Measurements from ENCODE around the gene CYS1. TPM values are rescaled to one million over a fixed set of nuclear protein-coding genes. Genes with fewer than 3 reads are reported as not detected.
"Not testable (repeated sequence)": the region's sequence is repeated elsewhere in the genome, so short reads cannot be mapped to it uniquely, and the experiment has no call there.

The CYS1 gene
- total RNA-seq, 3 donors from 2014 or later, result 0.58 to 5.1 (median 0.98) TPM

- Histone ChIP-seq H3K4me1 (ENCODE audit: low read depth) (peaks cover 2% of the 10 kb centered on the region), H3K9me3 (no peaks in the 10 kb centered on the region), H3K4me3 (no peak overlapping the region), H3K36me3 (ENCODE audit: low read depth) (no peaks in the 10 kb centered on the region)
- intact Hi-C loops (cut with DNase I, micrococcal nuclease), result no loop called here
- ATAC-seq (no peak), DNase-seq (peak in 1 of 3 donors; percentile 36)
- no peak for TF ChIP-seq CTCF (IDR thresholded peaks at IDR 0.05)
These were observed 45.2 kb downstream of the CYS1 start for GRCh38 chr2:10035053-10035422.

GRCh38 chr2:10034333-10035052 lies 45.7 kb downstream of the CYS1 start:
- Histone ChIP-seq H3K4me3 (no peak overlapping the region), H3K36me3 (ENCODE audit: low read depth) (no peaks in the 10 kb centered on the region), H3K9me3 (no peaks in the 10 kb centered on the region), H3K4me1 (ENCODE audit: low read depth) (peaks cover 5% of the 10 kb centered on the region)
- intact Hi-C loops (cut with DNase I, micrococcal nuclease), result no loop called here
- ATAC-seq (no peak), DNase-seq (peak in 1 of 3 donors; percentile 8)
- TF ChIP-seq CTCF (IDR thresholded peaks at IDR 0.05), result no peak

- Histone ChIP-seq H3K36me3 (ENCODE audit: low read depth) (no peaks in the 10 kb centered on the region), H3K9me3 (no peaks in the 10 kb centered on the region), H3K4me3 (no peak overlapping the region), H3K4me1 (ENCODE audit: low read depth) (peaks cover 12% of the 10 kb centered on the region)
- DNase-seq, result peak in 1 of 3 donors; percentile 33
- ATAC-seq, result no peak
- TF ChIP-seq CTCF (IDR thresholded peaks at IDR 0.05), result no peak
- intact Hi-C loops (cut with DNase I, micrococcal nuclease), result no loop called here
These were observed 46.8 kb downstream of the CYS1 start for GRCh38 chr2:10033251-10034006.

- peak in 1 of 3 donors; percentile 22 for DNase-seq
- H3K36me3 ChIP-seq (ENCODE audit: low read depth), result no peaks in the 10 kb centered on the region
- no peak overlapping the region for H3K4me3 ChIP-seq
- H3K9me3 ChIP-seq, result no peaks in the 10 kb centered on the region
- peaks cover 12% of the 10 kb centered on the region for H3K4me1 ChIP-seq (ENCODE audit: low read depth)
- no peak for ATAC-seq
- no peak for TF ChIP-seq CTCF (IDR thresholded peaks at IDR 0.05)
- intact Hi-C loops (cut with DNase I, micrococcal nuclease), result no loop called here
These were observed 47.5 kb downstream of the CYS1 start for GRCh38 chr2:10032746-10033105.

- intact Hi-C loops (cut with DNase I, micrococcal nuclease), result no loop called here
- TF ChIP-seq CTCF (IDR thresholded peaks at IDR 0.05), result no peak
- Histone ChIP-seq H3K36me3 (ENCODE audit: low read depth) (no peaks in the 10 kb centered on the region), H3K9me3 (no peaks in the 10 kb centered on the region), H3K4me3 (no peak overlapping the region), H3K4me1 (ENCODE audit: low read depth) (peaks cover 12% of the 10 kb centered on the region)
- DNase-seq, result peak in 1 of 3 donors; percentile 38
- ATAC-seq, result no peak
These were observed 48.1 kb downstream of the CYS1 start for GRCh38 chr2:10031886-10032745.

- H3K9me3 ChIP-seq; intact Hi-C loops (cut with DNase I, micrococcal nuclease); H3K36me3 ChIP-seq (ENCODE audit: low read depth); H3K4me3 ChIP-seq; ATAC-seq: not testable (repeated sequence)
- peak in 1 of 3 donors; percentile 17 for DNase-seq
- H3K4me1 ChIP-seq (ENCODE audit: low read depth), result peaks cover 12% of the 10 kb centered on the region
These were observed 49.4 kb downstream of the CYS1 start for GRCh38 chr2:10030798-10031197.

Data from mucosa of descending colon (tissue), 3 donors.